T-helper 17 cell (primary cell): Measurements from ENCODE around the gene SERPINB7. TPM values are rescaled to one million over a fixed set of nuclear protein-coding genes. Genes with fewer than 3 reads are reported as not detected.

Experiments
- ATAC-seq: fragments of 150-1000 bp; cut with Tn5 transposase; 2 replicates; pipeline ENCODE4 v1.10.0; 2021; ENCODE audit warnings: mild to moderate bottlenecking, moderate library complexity
- DNase-seq, 3 donors: peaks; one replicate each; pipeline versions ENCODE4 v3.0.0 to v3.0.0-alpha.2; 2020 to 2021
- H3K9me3 ChIP-seq: one replicate; pipeline ENCODE4 v1.7.0; 2013; ENCODE audit warnings: low read length, mild to moderate bottlenecking; ENCODE audit not compliant: control insufficient read depth, poor library complexity, severe bottlenecking
- H3K27ac Mint-ChIP-seq: one replicate; pipeline ENCODE4 v1.8.0; 2022; ENCODE audit warnings: mild to moderate bottlenecking, moderate library complexity, mixed read lengths
- H3K27me3 Mint-ChIP-seq: one replicate; pipeline ENCODE4 v1.8.0; 2022; ENCODE audit warnings: mixed read lengths
- H3K36me3 Mint-ChIP-seq: one replicate; pipeline ENCODE4 v1.8.0; 2022; ENCODE audit warnings: low read depth, mixed read lengths
- H3K4me1 Mint-ChIP-seq: one replicate; pipeline ENCODE4 v1.8.0; 2022; ENCODE audit warnings: mild to moderate bottlenecking, mixed read lengths
- H3K4me3 Mint-ChIP-seq: one replicate; pipeline ENCODE4 v1.8.0; 2022; ENCODE audit warnings: mild to moderate bottlenecking, moderate library complexity, mixed read lengths
- total RNA-seq, 4 donors: library from RNA in 2 of 4; stranded (reverse) in 2 of 4; gene quantifications; one replicate each; pipeline ENCODE4 v1.2.3 and lab custom pipeline; 2022 to 2026

The SERPINB7 gene
- total RNA-seq, 2 donors from 2014 or later: not detected

GRCh38 chr18:63834471-63835113, 59.4 kb downstream of the SERPINB7 start:
- Mint-ChIP-seq H3K27me3 (peaks cover 22% of the 10 kb centered on the region), H3K27ac (no peak overlapping the region), H3K36me3 (no peaks in the 10 kb centered on the region), H3K4me3 (no peak overlapping the region), H3K4me1 (no peaks in the 10 kb centered on the region)
- no peak for DNase-seq
- H3K9me3 ChIP-seq: no peaks in the 10 kb centered on the region
- no peak for ATAC-seq

GRCh38 chr18:63836456-63836855, 61.2 kb downstream of the SERPINB7 start:
- Mint-ChIP-seq H3K4me1 (no peaks in the 10 kb centered on the region), H3K36me3 (no peaks in the 10 kb centered on the region)

GRCh38 chr18:63837590-63837989, 62.4 kb downstream of the SERPINB7 start:
- H3K27ac Mint-ChIP-seq: no peak overlapping the region
- peaks cover 29% of the 10 kb centered on the region for H3K27me3 Mint-ChIP-seq
- H3K36me3 Mint-ChIP-seq: no peaks in the 10 kb centered on the region
- DNase-seq (no peak), ATAC-seq (no peak)
- H3K4me1 Mint-ChIP-seq: no peaks in the 10 kb centered on the region
- H3K9me3 ChIP-seq: no peaks in the 10 kb centered on the region
- H3K4me3 Mint-ChIP-seq: no peak overlapping the region

More at GRCh38 chr18:63836456-63836855, 61.2 kb downstream of the SERPINB7 start:
- DNase-seq: no peak
- ATAC-seq: no peak
- H3K4me3 Mint-ChIP-seq: no peak overlapping the region
- H3K27me3 Mint-ChIP-seq: peaks cover 29% of the 10 kb centered on the region
- no peaks in the 10 kb centered on the region for H3K9me3 ChIP-seq
- H3K27ac Mint-ChIP-seq: no peak overlapping the region

- Mint-ChIP-seq H3K36me3 (no peaks in the 10 kb centered on the region), H3K4me1 (no peaks in the 10 kb centered on the region), H3K4me3 (no peak overlapping the region), H3K27ac (no peak overlapping the region), H3K27me3 (peaks cover 38% of the 10 kb centered on the region)
- DNase-seq (no peak), ATAC-seq (no peak)
- no peaks in the 10 kb centered on the region for H3K9me3 ChIP-seq
Measured at GRCh38 chr18:63843008-63843407, 67.8 kb downstream of the SERPINB7 start.

GRCh38 chr18:63844254-63844653, 69.0 kb downstream of the SERPINB7 start:
- no peak for ATAC-seq
- H3K27me3 Mint-ChIP-seq: peaks cover 44% of the 10 kb centered on the region
- no peak for DNase-seq

GRCh38 chr18:63848159-63848558, 72.9 kb downstream of the SERPINB7 start:
- ATAC-seq: no peak
- H3K27ac Mint-ChIP-seq: no peak overlapping the region

More at GRCh38 chr18:63844254-63844653, 69.0 kb downstream of the SERPINB7 start:
- no peaks in the 10 kb centered on the region for H3K9me3 ChIP-seq
- Mint-ChIP-seq H3K4me1 (no peaks in the 10 kb centered on the region), H3K27ac (no peak overlapping the region), H3K36me3 (no peaks in the 10 kb centered on the region), H3K4me3 (no peak overlapping the region)

GRCh38 chr18:63850020-63850419, 74.8 kb downstream of the SERPINB7 start:
- Mint-ChIP-seq H3K4me3 (no peak overlapping the region), H3K4me1 (no peaks in the 10 kb centered on the region), H3K36me3 (no peaks in the 10 kb centered on the region), H3K27me3 (peaks cover 23% of the 10 kb centered on the region), H3K27ac (no peak overlapping the region)
- ATAC-seq (no peak), DNase-seq (no peak)
- no peaks in the 10 kb centered on the region for H3K9me3 ChIP-seq

More at GRCh38 chr18:63848159-63848558, 72.9 kb downstream of the SERPINB7 start:
- Mint-ChIP-seq H3K36me3 (no peaks in the 10 kb centered on the region), H3K4me1 (no peaks in the 10 kb centered on the region), H3K27me3 (peaks cover 26% of the 10 kb centered on the region), H3K4me3 (no peak overlapping the region)
- no peaks in the 10 kb centered on the region for H3K9me3 ChIP-seq
- DNase-seq: no peak

- ATAC-seq: no peak
- Mint-ChIP-seq H3K4me1 (no peaks in the 10 kb centered on the region), H3K27ac (no peak overlapping the region), H3K4me3 (no peak overlapping the region), H3K27me3 (peaks cover 17% of the 10 kb centered on the region), H3K36me3 (no peaks in the 10 kb centered on the region)
- no peaks in the 10 kb centered on the region for H3K9me3 ChIP-seq
- no peak for DNase-seq
Measured at GRCh38 chr18:63850636-63851035, 75.4 kb downstream of the SERPINB7 start.

Other genes with a start within 250 kb of the SERPINB7 start
- not detected for gene SERPINB12, start 233.0 kb upstream of the SERPINB7 start, total RNA-seq
- not detected for gene SERPINB13, start 188.1 kb upstream of the SERPINB7 start, total RNA-seq
- gene SERPINB4, start 131.2 kb upstream of the SERPINB7 start, total RNA-seq: not detected
- not detected for gene SERPINB3, start 113.5 kb upstream of the SERPINB7 start, total RNA-seq
- not detected for gene SERPINB11, start 72.5 kb upstream of the SERPINB7 start, total RNA-seq
- under 1 TPM; 0.45 to 0.99 TPM for gene SERPINB2, start 112.3 kb downstream of the SERPINB7 start, total RNA-seq
- gene SERPINB10, start 132.5 kb downstream of the SERPINB7 start, total RNA-seq: not detected
- gene HMSD, start 173.9 kb downstream of the SERPINB7 start, total RNA-seq: not detected
- gene SERPINB8, start 194.7 kb downstream of the SERPINB7 start, total RNA-seq: 10 to 100 TPM in 1 of 2 donors, 1 to 10 TPM in 1; 6.7 to 15.3 TPM